T-helper 2 cell (primary cell): Measurements from ENCODE around the gene ASTL.

Experiments used
- DNase-seq, 5 experiments: peaks; one replicate each; pipeline versions ENCODE4 v3.0.0 to v3.0.0-alpha.2; 2012 to 2022

Gene ASTL

GRCh38 chr2:96159084-96159830 is 21.0 kb upstream of the ASTL start:
- DNase-seq: peak in 2 of 5 experiments; percentile 41 to 62

- DNase-seq: no peak
These were observed 20.2 kb upstream of the ASTL start for GRCh38 chr2:96158554-96158940.

- DNase-seq: peak in 4 of 5 experiments; percentile 59 to 93 (median 79)
These were observed 19.6 kb upstream of the ASTL start for GRCh38 chr2:96157649-96158553.

GRCh38 chr2:96156926-96157648 is 18.8 kb upstream of the ASTL start:
- no peak for DNase-seq

GRCh38 chr2:96156011-96156820 is 17.9 kb upstream of the ASTL start:
- peak in 3 of 5 experiments; percentile 28 to 80 (median 63) for DNase-seq

- DNase-seq: no peak
These were observed 16.4 kb upstream of the ASTL start for GRCh38 chr2:96154506-96155380.

GRCh38 chr2:96153991-96154431 is 15.7 kb upstream of the ASTL start:
- no peak for DNase-seq

- DNase-seq: no peak
These were observed 15.0 kb upstream of the ASTL start for GRCh38 chr2:96153291-96153713.

GRCh38 chr2:96152304-96153161 is 14.2 kb upstream of the ASTL start:
- DNase-seq: no peak

- no peak for DNase-seq
These were observed 13.4 kb upstream of the ASTL start for GRCh38 chr2:96151595-96152303.

- no peak for DNase-seq
These were observed 12.7 kb upstream of the ASTL start for GRCh38 chr2:96150791-96151594.

GRCh38 chr2:96150007-96150640 is 11.8 kb upstream of the ASTL start:
- no peak for DNase-seq

- peak; percentile 87 to 99 (median 97) for DNase-seq
These were observed 10.3 kb upstream of the ASTL start for GRCh38 chr2:96148410-96149217.

- DNase-seq: no peak
These were observed 9.4 kb upstream of the ASTL start for GRCh38 chr2:96147593-96148201.

- DNase-seq: peak in 2 of 5 experiments; percentile 44 to 62
These were observed 8.7 kb upstream of the ASTL start for GRCh38 chr2:96146881-96147592.
